Endothelial cell of umbilical vein (primary cell): ENCODE measurements around the gene CMTM6. TPM values are rescaled to one million over a fixed set of nuclear protein-coding genes. Genes with fewer than 3 reads are reported as not detected.
A peak's percentile ranks its signal among the peaks of the same experiment; 100 is the strongest.

Experiments
- BruUV-seq: library from RNA; stranded (reverse); fragments of 400-500 nt; replicated peaks from 2 replicates; lab custom pipeline; 2021; lab: Mats Ljungman, UMichigan
- CTCF ChIA-PET: fragments of 300-600, 350-600 bp; sonication (Branson Sonifier 250); formaldehyde crosslinking; loops from one replicate; lab custom pipeline; 2021; ENCODE audit warnings: antibody characterized with exemption, inconsistent platforms; lab: Charles Lee
- POLR2A ChIA-PET: fragments of 300-600, 350-600 bp; sonication (Branson Sonifier 250); formaldehyde crosslinking; loops from one replicate; lab custom pipeline; 2021; ENCODE audit warnings: antibody characterized with exemption, inconsistent platforms; lab: Charles Lee
- DNase-seq: peaks from one replicate; pipeline ENCODE4 v3.0.0-alpha.2; 2011; ENCODE audit warnings: low read depth, low spot score
- FAIRE-seq: peaks from 2 replicates; lab custom pipeline; 2011; peaks lifted over from hg19 to GRCh38; lab: Jason Lieb, UNC
- H2AFZ ChIP-seq: 2 replicates; pipeline ENCODE4 v1.6.0; 2012; ENCODE audit warnings: low read depth, low read length, control low read depth, inconsistent platforms
- H3K27ac ChIP-seq: 2 replicates; pipeline ENCODE4 v1.5.1; 2011; ENCODE audit warnings: low read depth, mild to moderate bottlenecking, control low read depth, low read length, moderate library complexity; ENCODE audit not compliant: insufficient read depth
- H3K27me3 ChIP-seq, 2 experiments: 2 replicates each; pipeline versions ENCODE4 v1.6.0 to v1.6.1; 2011; ENCODE audit warnings: low read length in 2 of 2, mixed read lengths in 1 of 2; ENCODE audit not compliant: control insufficient read depth in 2 of 2, insufficient read depth in 2 of 2
- H3K36me3 ChIP-seq, 2 experiments: 2 replicates in 1 of 2; 3 replicates in 1 of 2; pipeline ENCODE4 v1.5.1; 2011; ENCODE audit warnings: low read length in 2 of 2, mild to moderate bottlenecking in 1 of 2, moderate library complexity in 1 of 2; ENCODE audit not compliant: control insufficient read depth in 2 of 2, insufficient read depth in 2 of 2; ENCODE audit errors: extremely low read depth in 1 of 2
- H3K4me1 ChIP-seq: 3 replicates; pipeline ENCODE4 v1.5.1; 2011; ENCODE audit warnings: mild to moderate bottlenecking, low read length; ENCODE audit not compliant: control insufficient read depth, insufficient read depth; ENCODE audit errors: extremely low read depth
- H3K4me2 ChIP-seq: 2 replicates; pipeline ENCODE4 v1.6.1; 2011; ENCODE audit warnings: low read length, control low read depth, mixed read lengths; ENCODE audit not compliant: insufficient read depth
- H3K4me3 ChIP-seq, 3 experiments: fragments of 200-600 bp in 1 of 3; sonication (generic), shearing (Covaris generic) in 1 of 3; replicated peaks in 1 of 3; 2 replicates each; pipeline ENCODE4 v1.5.1; 2011 to 2016; ENCODE audit warnings: control low read depth in 3 of 3, low read length in 3 of 3, mild to moderate bottlenecking in 2 of 3, inconsistent platforms in 1 of 3, low read depth in 1 of 3, moderate library complexity in 1 of 3; ENCODE audit not compliant: insufficient read depth in 1 of 3
- H3K79me2 ChIP-seq: 2 replicates; pipeline ENCODE4 v1.6.0; 2012; ENCODE audit warnings: low read length, inconsistent platforms; ENCODE audit not compliant: control insufficient read depth, insufficient read depth
- H3K9ac ChIP-seq: replicated peaks from 2 replicates; pipeline ENCODE3; 2011; ENCODE audit warnings: low read length, control low read depth; ENCODE audit not compliant: insufficient read depth; ENCODE audit errors: extremely low read depth
- H3K9me1 ChIP-seq: replicated peaks from 3 replicates; pipeline ENCODE4 v1.6.0; 2011; ENCODE audit warnings: mild to moderate bottlenecking, low read length; ENCODE audit not compliant: control insufficient read depth, insufficient read depth; ENCODE audit errors: extremely low read depth
- H3K9me3 ChIP-seq: replicated peaks from 2 replicates; pipeline ENCODE4 v1.5.1; 2012; ENCODE audit warnings: low read length, inconsistent platforms; ENCODE audit not compliant: control insufficient read depth, insufficient read depth
- H4K20me1 ChIP-seq: replicated peaks from 2 replicates; pipeline ENCODE3; 2011; ENCODE audit warnings: mild to moderate bottlenecking, low read length; ENCODE audit not compliant: control insufficient read depth, insufficient read depth; ENCODE audit errors: extremely low read depth
- EZH2 ChIP-seq: IDR thresholded peaks from 2 replicates; pipeline ENCODE4 v1.6.1; 2012; ENCODE audit warnings: borderline replicate concordance, low read depth, mild to moderate bottlenecking, moderate library complexity, low read length, inconsistent platforms; ENCODE audit not compliant: severe bottlenecking
- FOS ChIP-seq: IDR thresholded peaks from 2 replicates; pipeline ENCODE4 v1.6.1; 2011; ENCODE audit warnings: mild to moderate bottlenecking, low read length, moderate library complexity, borderline replicate concordance; ENCODE audit not compliant: insufficient read depth
- GATA2 ChIP-seq: IDR thresholded peaks from 2 replicates; pipeline ENCODE4 v1.7.0; 2011; ENCODE audit warnings: low read depth, mild to moderate bottlenecking, moderate library complexity, mixed read lengths, low read length; ENCODE audit not compliant: insufficient read length, insufficient read depth
- JUN ChIP-seq: IDR thresholded peaks from 2 replicates; pipeline ENCODE4 v1.6.1; 2011; ENCODE audit warnings: borderline replicate concordance, low read depth; ENCODE audit not compliant: insufficient read length, insufficient read depth
- POLR2A ChIP-seq: IDR thresholded peaks from 2 replicates; pipeline ENCODE4 v1.6.1; 2012; ENCODE audit warnings: low read depth, mild to moderate bottlenecking, control low read depth, low read length
- POLR2AphosphoS5 ChIP-seq: IDR thresholded peaks from 2 replicates; pipeline ENCODE4 v1.6.1; 2012; ENCODE audit warnings: low read depth, mild to moderate bottlenecking, control low read depth, low read length, moderate library complexity; ENCODE audit not compliant: insufficient read depth
- dilution Hi-C: fragments of 300-500 bp; cut with MboI; formaldehyde crosslinking; loops from one replicate; pipeline ENCODE4 v1.15.0; 2019; ENCODE audit warnings: low sequenced_read_pairs; ENCODE audit not compliant: extremely low pct_ligation_motif_present
- intact Hi-C: fragments of 100-400 bp; cut with micrococcal nuclease; formaldehyde crosslinking; loops from one replicate; pipeline ENCODE4 v1.10.0; 2022
- polyA plus RNA-seq, 4 experiments: library from polyadenylated mRNA; depleted of rRNA in 3 of 4; stranded (reverse) in 3 of 4; unstranded in 1 of 4; fragments of >200 nt; gene quantifications; 2 replicates each; pipeline versions ENCODE4 v1.2.1 to v1.2.3, GENCODE V29; 2011 to 2012; ENCODE audit warnings: missing spikeins in 1 of 4
- total RNA-seq: library from RNA; stranded (reverse); gene quantifications from 2 replicates; pipeline ENCODE4 v1.2.3, GENCODE V29; 2021
- TF ChIP-seq, protein P1 (sequence below), 2 donors: IDR thresholded peaks; 1 replicate in 1 of 2; 2 replicates in 1 of 2; pipeline ENCODE4 v1.5.1; 2011; ENCODE audit warnings: low read length in 2 of 2, mild to moderate bottlenecking in 2 of 2, moderate library complexity in 2 of 2, control low read depth in 1 of 2, inconsistent platforms in 1 of 2, low read depth in 1 of 2; ENCODE audit not compliant: insufficient read depth in 1 of 2; ENCODE audit errors: extremely low read depth in 1 of 2

Gene CMTM6
- total and polyA plus RNA-seq, 2 donors (not counting 3 experiments of a cell fraction or from before 2014, with no cell fraction given): 38.0 to 56.3 TPM

DNA sequence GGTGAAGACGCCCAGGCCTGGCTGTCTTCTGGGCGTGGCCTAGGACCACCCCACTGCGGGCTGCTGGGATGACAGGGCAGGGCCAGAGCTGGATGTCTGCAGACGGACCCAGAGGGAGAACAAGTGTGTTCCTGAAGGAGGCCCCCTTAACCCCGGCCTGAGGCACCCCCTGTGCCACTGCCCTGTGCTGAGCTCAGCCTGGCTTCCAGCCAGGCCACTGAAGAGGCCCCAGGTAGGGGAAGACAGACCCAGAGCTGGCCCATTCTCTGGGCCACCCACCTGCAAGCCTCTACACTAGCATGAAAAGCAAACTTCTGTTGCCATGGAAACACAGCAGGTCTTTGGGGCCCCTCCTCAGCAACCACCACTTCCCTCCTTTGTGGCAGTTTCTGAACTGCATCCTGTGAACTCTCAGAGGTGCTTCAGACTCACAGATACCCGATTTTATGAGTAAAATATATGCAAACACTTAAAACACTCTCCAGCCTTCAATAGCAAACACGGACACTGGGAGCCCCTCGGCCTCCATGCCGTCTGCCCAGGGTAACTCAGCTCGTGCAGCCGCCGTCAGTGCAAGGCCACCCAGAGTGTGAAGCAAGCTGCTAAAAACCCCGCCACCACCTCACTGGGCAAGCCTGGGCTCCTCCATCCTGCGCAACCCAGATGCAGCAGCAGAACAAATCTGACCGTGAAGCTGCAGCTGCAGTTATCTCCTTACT is 42.5 kb downstream of the CMTM6 start:
- no peaks in the 10 kb centered on the region for H3K79me2 ChIP-seq
- H3K4me3 ChIP-seq: no peak overlapping the region
- no peak for FAIRE-seq
- POLR2A ChIA-PET: no interaction called here
- no TSS peak for BruUV-seq
- H3K36me3 ChIP-seq: peaks cover 0 to 6% of the 10 kb centered on the region in 2 experiments
- intact Hi-C loops: no loop called here
- no peak overlapping the region for H3K9ac ChIP-seq
- no peak overlapping the region for H2AFZ ChIP-seq
- CTCF ChIA-PET: no interaction called here
- peaks cover 20% of the 10 kb centered on the region for H3K4me1 ChIP-seq
- no peaks in the 10 kb centered on the region for H3K27me3 ChIP-seq
- DNase-seq: peak; percentile 9
- H3K9me3 ChIP-seq: no peaks in the 10 kb centered on the region
- no peaks in the 10 kb centered on the region for H3K9me1 ChIP-seq
- no peaks in the 10 kb centered on the region for H4K20me1 ChIP-seq
- TF ChIP-seq, protein P1, sequence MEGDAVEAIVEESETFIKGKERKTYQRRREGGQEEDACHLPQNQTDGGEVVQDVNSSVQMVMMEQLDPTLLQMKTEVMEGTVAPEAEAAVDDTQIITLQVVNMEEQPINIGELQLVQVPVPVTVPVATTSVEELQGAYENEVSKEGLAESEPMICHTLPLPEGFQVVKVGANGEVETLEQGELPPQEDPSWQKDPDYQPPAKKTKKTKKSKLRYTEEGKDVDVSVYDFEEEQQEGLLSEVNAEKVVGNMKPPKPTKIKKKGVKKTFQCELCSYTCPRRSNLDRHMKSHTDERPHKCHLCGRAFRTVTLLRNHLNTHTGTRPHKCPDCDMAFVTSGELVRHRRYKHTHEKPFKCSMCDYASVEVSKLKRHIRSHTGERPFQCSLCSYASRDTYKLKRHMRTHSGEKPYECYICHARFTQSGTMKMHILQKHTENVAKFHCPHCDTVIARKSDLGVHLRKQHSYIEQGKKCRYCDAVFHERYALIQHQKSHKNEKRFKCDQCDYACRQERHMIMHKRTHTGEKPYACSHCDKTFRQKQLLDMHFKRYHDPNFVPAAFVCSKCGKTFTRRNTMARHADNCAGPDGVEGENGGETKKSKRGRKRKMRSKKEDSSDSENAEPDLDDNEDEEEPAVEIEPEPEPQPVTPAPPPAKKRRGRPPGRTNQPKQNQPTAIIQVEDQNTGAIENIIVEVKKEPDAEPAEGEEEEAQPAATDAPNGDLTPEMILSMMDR (IDR thresholded peaks at IDR 0.05; ENCODE audit: extremely low read depth in 1 of 2, insufficient read depth in 1 of 2, low read depth in 1 of 2, low read length in 2 of 2): no peak
- TF ChIP-seq JUN: no peak
- TF ChIP-seq EZH2: no peak
- TF ChIP-seq GATA2: no peak
- TF ChIP-seq FOS: no peak
- TF ChIP-seq POLR2A: no peak
- TF ChIP-seq POLR2AphosphoS5: no peak
- no peak overlapping the region for H3K27ac ChIP-seq
- dilution Hi-C loops: no loop called here
- no peak overlapping the region for H3K4me2 ChIP-seq
